ENCODE measurements around the gene MCM9. TPM values are rescaled to one million over a fixed set of nuclear protein-coding genes. Genes with fewer than 3 reads are reported as not detected.

MCM9 gene
- total RNA-seq, 3 donors from 2014 or later (not counting 1 experiment from before 2014, with no cell fraction given), result 45.2 to 53.4 (median 52.5) TPM

DNA sequence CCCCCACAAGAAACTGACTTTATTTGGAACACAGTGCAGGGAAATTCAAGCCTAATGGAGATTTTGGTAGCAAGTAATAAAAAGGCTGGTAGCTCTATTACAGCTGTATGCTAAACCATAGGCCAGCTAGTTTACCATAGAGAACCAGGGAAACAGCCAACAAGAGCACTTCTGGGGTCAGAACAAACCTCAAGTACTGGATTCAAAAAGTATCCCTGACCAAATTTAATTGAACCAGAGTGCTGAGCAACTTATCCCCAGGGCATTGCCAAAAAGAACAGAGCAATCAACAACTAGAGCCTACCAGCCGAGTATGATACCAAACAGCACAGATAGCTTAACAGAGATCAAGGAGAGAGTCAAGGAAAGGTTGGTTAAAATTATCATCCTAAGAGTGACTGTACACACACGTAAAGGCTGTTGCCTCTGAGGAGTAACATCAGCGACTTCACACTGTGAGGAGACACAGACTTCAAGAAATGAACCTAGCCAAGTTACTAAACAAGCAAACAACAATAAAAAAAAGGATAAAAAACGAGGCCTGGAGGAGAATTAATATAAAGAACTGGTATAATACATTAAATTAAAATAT lies 52.5 kb downstream of the MCM9 start:
- ATAC-seq, result no peak
- H3K36me3 ChIP-seq (ENCODE audit: control insufficient read depth, insufficient read depth, low read length), result no peaks in the 10 kb centered on the region
- Mint-ChIP-seq H3K36me3 (no peaks in the 10 kb centered on the region), H3K27ac (no peak overlapping the region), H3K27me3 (ENCODE audit: low read depth in 2 of 2) (no peaks in the 10 kb centered on the region), H3K4me3 (no peak overlapping the region), H3K9me3 (no peaks in the 10 kb centered on the region), H3K4me1 (peaks cover 55 to 57% of the 10 kb centered on the region in 2 donors)
- H3K9me3 ChIP-seq (ENCODE audit: control insufficient read depth, insufficient read depth, low read length), result no peaks in the 10 kb centered on the region
- H3K27ac ChIP-seq (ENCODE audit: low read length), result no peak overlapping the region
- TF ChIP-seq, protein P1, sequence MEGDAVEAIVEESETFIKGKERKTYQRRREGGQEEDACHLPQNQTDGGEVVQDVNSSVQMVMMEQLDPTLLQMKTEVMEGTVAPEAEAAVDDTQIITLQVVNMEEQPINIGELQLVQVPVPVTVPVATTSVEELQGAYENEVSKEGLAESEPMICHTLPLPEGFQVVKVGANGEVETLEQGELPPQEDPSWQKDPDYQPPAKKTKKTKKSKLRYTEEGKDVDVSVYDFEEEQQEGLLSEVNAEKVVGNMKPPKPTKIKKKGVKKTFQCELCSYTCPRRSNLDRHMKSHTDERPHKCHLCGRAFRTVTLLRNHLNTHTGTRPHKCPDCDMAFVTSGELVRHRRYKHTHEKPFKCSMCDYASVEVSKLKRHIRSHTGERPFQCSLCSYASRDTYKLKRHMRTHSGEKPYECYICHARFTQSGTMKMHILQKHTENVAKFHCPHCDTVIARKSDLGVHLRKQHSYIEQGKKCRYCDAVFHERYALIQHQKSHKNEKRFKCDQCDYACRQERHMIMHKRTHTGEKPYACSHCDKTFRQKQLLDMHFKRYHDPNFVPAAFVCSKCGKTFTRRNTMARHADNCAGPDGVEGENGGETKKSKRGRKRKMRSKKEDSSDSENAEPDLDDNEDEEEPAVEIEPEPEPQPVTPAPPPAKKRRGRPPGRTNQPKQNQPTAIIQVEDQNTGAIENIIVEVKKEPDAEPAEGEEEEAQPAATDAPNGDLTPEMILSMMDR (IDR thresholded peaks at IDR 0.05), result no peak
- H3K27me3 ChIP-seq (ENCODE audit: control insufficient read depth, insufficient read depth, low read length), result no peaks in the 10 kb centered on the region
- DNase-seq, result no peak
- H3K4me1 ChIP-seq (ENCODE audit: control insufficient read depth, insufficient read depth, low read length), result peaks cover 4% of the 10 kb centered on the region
- no peak overlapping the region for H3K4me3 ChIP-seq (ENCODE audit: low read length)
- intact Hi-C loops (cut with micrococcal nuclease), result no loop called here
- WGBS (ENCODE audit: insufficient coverage), result 100% methylated on average over 3 of the region's 4 CpGs

DNA sequence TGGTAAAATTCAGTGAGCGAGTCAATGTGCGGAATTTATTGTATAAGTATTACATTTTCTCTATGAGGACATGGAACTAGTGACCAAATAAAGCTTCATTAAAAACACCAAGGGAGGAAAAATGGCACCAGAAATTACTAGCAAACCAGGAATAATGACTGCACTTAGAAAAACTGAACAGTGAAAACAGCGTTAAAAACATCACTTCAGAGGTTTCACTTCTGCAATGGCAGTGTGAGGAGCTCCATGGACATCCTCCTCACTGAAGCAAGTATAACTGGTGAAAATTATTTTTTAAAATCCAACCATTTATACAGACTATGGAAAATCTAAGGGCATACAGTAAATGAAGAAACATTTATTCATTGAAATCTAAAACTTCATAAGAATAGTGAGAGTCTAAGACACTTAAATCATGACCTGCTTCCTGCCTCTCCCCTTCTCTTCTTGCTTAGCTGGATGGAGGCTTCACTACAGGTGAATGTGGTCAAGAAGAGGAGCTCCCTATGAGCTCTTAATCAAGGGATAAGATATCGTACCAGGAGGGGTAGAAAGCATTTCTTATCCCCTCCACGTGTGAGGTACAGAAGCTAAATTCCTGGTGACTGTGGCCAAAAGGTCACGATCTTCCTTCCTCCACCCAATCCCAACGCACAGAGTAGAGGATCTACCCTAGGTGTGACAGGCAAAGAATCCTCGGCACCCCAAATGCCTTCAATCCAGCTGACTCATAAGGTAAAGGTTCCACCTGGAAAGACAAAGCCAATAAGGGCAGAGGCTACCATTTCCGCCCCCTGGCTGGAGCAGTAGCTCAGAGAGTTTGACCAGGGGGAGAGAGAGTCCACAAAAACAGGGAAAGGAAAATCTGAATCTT lies 53.3 kb downstream of the MCM9 start:
- Histone ChIP-seq H3K36me3 (ENCODE audit: control insufficient read depth, insufficient read depth, low read length) (no peaks in the 10 kb centered on the region), H3K27ac (ENCODE audit: low read length) (no peak overlapping the region), H3K9me3 (ENCODE audit: control insufficient read depth, insufficient read depth, low read length) (no peaks in the 10 kb centered on the region), H3K27me3 (ENCODE audit: control insufficient read depth, insufficient read depth, low read length) (no peaks in the 10 kb centered on the region), H3K4me1 (ENCODE audit: control insufficient read depth, insufficient read depth, low read length) (peaks cover 4% of the 10 kb centered on the region), H3K4me3 (ENCODE audit: low read length) (no peak overlapping the region)
- Mint-ChIP-seq H3K27ac (no peak overlapping the region), H3K4me1 (peaks cover 55 to 57% of the 10 kb centered on the region in 2 donors), H3K27me3 (ENCODE audit: low read depth in 2 of 2) (no peaks in the 10 kb centered on the region), H3K9me3 (no peaks in the 10 kb centered on the region), H3K36me3 (no peaks in the 10 kb centered on the region), H3K4me3 (no peak overlapping the region)
- DNase-seq (no peak), ATAC-seq (no peak)
- intact Hi-C loops (cut with micrococcal nuclease), result no loop called here
- WGBS (ENCODE audit: insufficient coverage), result 77% methylated on average over 7 of the region's 9 CpGs
- TF ChIP-seq, protein P1 (IDR thresholded peaks at IDR 0.05), result no peak

DNA sequence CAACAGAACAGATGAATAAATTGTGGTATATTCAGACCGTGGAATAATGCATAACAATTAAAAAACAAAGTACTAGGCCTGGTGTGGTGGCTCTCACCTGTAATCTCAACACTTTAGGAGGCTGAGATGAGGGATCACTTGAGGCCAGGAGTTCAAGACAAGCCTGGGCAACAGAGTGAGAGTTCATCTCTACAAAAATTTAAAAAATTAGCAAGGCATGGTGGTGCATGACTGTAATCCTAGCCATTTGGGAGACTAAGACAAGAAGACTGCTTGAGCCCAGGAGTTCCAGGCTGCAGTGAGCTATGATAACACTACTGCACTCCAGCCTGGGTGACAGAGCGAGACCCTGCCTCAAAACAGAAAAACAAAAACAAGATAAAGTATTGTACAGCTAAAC lies 57.2 kb downstream of the MCM9 start:
- intact Hi-C loops (cut with micrococcal nuclease), result no loop called here
- Histone ChIP-seq H3K4me3 (ENCODE audit: low read length) (no peak overlapping the region), H3K36me3 (ENCODE audit: control insufficient read depth, insufficient read depth, low read length) (peaks cover 4% of the 10 kb centered on the region), H3K27me3 (ENCODE audit: control insufficient read depth, insufficient read depth, low read length) (no peaks in the 10 kb centered on the region), H3K27ac (ENCODE audit: low read length) (no peak overlapping the region), H3K4me1 (ENCODE audit: control insufficient read depth, insufficient read depth, low read length) (peaks cover 4% of the 10 kb centered on the region), H3K9me3 (ENCODE audit: control insufficient read depth, insufficient read depth, low read length) (no peaks in the 10 kb centered on the region)
- TF ChIP-seq, protein P1 (IDR thresholded peaks at IDR 0.05), result no peak
- ATAC-seq (no peak), DNase-seq (no peak)
- peaks cover 47 to 52% of the 10 kb centered on the region in 2 donors for H3K4me1 Mint-ChIP-seq
- H3K27ac Mint-ChIP-seq, result no peak overlapping the region
- 80% methylated on average over 1 of the region's 2 CpGs for WGBS (ENCODE audit: insufficient coverage)
- no peaks in the 10 kb centered on the region for H3K27me3 Mint-ChIP-seq (ENCODE audit: low read depth in 2 of 2)
- H3K9me3 Mint-ChIP-seq, result no peaks in the 10 kb centered on the region
- no peak overlapping the region for H3K4me3 Mint-ChIP-seq
- no peaks in the 10 kb centered on the region for H3K36me3 Mint-ChIP-seq

Measured in natural killer cell (primary cell).